ENCODE measurements around the gene ATP13A2.

Gene ATP13A2, protein sequence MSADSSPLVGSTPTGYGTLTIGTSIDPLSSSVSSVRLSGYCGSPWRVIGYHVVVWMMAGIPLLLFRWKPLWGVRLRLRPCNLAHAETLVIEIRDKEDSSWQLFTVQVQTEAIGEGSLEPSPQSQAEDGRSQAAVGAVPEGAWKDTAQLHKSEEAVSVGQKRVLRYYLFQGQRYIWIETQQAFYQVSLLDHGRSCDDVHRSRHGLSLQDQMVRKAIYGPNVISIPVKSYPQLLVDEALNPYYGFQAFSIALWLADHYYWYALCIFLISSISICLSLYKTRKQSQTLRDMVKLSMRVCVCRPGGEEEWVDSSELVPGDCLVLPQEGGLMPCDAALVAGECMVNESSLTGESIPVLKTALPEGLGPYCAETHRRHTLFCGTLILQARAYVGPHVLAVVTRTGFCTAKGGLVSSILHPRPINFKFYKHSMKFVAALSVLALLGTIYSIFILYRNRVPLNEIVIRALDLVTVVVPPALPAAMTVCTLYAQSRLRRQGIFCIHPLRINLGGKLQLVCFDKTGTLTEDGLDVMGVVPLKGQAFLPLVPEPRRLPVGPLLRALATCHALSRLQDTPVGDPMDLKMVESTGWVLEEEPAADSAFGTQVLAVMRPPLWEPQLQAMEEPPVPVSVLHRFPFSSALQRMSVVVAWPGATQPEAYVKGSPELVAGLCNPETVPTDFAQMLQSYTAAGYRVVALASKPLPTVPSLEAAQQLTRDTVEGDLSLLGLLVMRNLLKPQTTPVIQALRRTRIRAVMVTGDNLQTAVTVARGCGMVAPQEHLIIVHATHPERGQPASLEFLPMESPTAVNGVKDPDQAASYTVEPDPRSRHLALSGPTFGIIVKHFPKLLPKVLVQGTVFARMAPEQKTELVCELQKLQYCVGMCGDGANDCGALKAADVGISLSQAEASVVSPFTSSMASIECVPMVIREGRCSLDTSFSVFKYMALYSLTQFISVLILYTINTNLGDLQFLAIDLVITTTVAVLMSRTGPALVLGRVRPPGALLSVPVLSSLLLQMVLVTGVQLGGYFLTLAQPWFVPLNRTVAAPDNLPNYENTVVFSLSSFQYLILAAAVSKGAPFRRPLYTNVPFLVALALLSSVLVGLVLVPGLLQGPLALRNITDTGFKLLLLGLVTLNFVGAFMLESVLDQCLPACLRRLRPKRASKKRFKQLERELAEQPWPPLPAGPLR

GRCh38 chr1:17011439-17012307 lies at the start of gene ATP13A2:
ATP13A2 (minus strand) TSS chr1:17011928; CDS start chr1:17011738, 190 bp downstream.
- DNase-seq = peak; percentile 73

DNA sequence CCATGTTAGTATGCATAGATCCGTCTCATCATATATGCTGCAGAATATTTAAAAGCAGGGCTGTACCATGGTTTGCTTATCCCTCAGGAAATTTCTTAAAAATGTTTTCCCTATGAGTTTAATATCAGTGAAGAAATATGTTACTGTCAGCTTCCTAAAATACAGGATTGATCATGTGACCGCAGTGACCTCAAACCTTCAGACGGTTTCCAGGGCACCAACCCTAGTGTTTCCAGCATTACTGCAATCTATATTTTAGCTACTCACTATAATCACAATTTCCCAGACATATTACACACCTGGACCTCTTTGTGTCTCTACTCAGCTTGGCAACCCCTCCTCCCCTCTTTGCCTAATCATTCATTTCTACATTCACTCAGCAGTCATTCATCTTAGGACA lies 49.8 kb upstream of the ATP13A2 start:
- no peak for DNase-seq

DNA sequence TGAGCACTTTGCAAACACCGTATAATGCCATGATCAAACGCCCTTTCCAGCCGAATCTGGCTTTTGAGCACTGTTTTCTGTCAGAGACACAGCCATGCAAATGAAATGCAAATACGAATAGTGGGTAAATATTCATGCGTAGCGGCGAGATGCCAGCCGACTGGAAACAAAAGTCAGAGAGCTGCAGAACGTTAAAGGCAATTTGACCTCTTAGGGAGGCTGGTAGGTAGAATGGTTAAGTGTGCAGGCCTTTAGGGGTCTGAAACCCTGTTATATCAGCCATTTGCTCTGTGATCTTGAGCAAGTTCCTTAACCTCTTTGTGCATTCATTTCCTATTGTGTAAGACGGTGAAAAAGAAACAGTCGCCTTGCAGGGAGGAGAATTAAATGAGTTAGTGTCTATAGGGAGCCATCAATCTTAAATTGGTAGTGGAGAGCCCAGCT lies 48.6 kb upstream of the ATP13A2 start:
- DNase-seq = no peak

- peak; percentile 69 for DNase-seq
Measured at GRCh38 chr1:17059391-17060305, 47.9 kb upstream of the ATP13A2 start.

DNA sequence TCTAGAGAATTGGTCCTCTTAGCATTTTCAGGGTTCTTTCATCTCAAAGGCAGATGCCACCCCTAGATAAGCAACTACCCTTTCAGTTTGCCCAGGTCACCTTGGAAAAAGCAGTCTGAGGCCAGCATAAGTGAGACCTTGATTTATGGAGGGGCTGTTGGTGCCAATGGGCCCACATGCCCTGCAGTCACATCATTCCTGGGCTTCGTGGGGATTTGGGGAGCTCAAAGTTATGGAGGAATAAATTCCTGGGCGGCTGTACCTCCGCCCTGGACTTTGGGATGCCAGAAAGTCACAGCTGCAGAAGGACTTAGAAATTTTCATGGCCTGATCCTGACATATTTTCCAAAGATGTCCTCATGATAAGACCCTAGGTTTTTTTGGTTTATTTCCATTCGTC lies 44.8 kb upstream of the ATP13A2 start:
- DNase-seq = no peak

DNA sequence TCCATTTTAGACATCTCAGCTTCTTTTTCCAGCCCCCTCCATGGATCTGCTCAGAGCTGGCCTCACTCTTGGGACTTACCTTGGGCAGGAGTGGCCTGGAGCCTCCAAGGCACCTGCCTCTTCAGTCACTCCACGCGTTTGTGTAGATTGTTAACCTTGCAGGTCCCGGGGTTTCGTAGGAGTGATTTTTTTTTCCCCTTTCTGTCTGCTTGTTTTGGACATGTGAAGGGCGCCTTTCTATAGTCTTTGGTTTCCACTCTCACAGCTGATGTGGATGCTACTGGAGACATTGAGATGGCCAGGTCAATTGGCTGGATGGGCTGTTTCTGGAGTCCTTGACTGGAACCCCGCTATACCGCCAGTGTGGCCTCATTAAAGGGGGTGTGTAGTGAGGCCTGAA lies 44.1 kb upstream of the ATP13A2 start:
- no peak for DNase-seq

DNA sequence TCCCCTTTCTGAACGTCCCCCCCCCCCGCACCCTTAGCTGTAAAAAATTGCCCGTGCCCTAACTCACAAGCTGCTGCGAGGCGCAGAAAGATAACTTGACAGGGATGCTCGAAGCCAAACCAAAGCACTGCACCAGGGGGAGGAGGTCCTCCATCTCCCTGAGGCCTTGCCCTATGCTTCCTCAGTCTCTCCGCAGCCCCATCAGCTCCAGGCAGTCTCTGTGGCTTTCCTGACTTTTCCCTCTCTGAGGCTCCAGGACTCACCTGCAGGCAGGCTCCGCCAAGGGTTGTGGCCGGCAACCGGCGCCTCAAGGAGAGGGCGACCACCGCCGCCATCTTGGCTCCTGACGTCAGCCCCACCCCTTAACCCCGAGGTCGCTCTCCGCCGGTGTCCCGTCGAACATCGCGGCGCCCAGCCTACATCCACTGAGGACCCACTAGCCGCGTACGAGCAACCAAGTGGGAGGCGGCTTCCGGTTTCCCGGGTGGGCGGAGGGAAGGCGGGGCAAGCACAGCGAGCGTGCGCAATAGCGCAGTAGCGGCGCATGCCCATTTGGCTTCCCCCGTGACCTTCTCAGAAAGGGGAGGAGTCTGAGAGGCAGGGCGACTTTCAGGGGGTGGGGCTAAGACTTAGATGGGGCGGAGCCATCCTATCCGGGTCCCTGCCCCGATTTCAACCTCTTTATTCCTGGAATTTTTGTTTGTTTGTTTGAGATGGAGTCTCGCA lies 42.1 kb upstream of the ATP13A2 start, which contains the start of gene SDHB:
Gene SDHB (minus strand): TSS at position 348 of the 726 bp plus-strand sequence. CDS start 13 bp downstream, at position 335.
- DNase-seq = peak; percentile 98

GRCh38 chr1:17053086-17053684 lies 41.5 kb upstream of the ATP13A2 start:
- no peak for DNase-seq

- DNase-seq = no peak
Measured at GRCh38 chr1:17052641-17053040, 40.9 kb upstream of the ATP13A2 start.

GRCh38 chr1:17052038-17052437 lies 40.3 kb upstream of the ATP13A2 start:
- DNase-seq = no peak

DNA sequence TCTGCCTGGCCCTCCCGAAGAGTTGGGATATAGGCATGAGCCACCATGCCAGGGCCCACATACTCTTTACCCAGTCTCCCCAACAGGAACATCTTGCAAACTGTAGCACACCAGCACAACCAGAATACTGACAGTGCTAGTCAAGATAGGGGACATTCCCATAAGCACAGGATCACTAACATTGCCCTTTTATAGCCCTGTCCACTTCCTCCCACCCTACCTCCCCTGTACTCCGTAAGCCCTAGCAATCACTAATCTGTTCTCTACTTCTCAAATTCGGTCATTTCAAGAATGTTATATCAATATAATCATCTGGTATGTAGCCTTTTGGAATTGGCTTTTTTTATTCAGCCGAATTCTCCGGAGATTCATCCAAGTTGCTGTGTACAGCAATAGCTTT lies 36.2 kb upstream of the ATP13A2 start:
- no peak for DNase-seq

DNA sequence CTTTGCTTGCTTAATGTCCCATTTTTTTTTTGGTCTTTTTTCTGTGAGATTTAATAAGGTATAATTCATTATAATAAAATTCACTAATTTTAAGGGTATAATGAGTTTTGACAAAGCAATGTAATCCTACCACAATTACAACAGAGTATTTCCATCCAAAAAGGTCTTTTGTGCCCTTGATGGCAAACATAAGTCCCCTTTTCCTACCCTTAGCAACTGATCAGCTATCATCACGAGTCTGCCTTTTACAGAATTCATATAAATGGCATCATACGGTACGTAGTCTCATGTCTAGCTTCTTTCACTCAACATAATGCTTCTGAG lies 34.6 kb upstream of the ATP13A2 start:
- no peak for DNase-seq

DNA sequence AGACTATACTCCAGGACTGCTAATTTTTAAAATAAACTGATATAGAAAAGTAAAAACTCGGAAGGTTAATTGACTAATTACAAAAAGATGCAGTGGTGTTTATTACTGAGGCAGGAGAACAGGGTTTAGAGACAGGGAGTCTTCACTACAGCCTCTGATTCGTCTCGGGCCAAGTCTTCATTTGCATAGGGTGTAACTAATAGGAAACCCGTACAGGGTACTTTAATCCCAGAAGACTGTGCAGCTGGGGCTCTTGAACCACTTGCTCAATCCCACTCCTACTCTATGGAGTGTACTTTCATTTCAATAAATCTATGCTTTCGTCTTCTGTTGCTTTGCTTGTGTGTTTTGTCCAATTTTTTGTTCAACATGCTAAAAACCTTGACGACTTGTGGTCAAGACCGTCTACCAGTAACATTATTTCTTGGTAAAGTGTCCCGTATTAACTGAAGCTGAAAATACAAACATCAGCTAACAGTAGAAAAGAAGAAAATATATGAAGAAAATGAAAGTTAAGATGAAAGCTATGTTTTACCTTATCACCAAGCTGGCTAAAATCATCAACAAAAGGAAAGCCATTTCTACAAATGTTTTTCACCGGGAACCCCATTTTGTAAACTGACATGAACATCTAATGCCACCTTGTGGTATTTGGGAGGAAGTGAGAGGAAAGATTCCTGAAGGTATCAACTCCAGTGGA lies 34.1 kb upstream of the ATP13A2 start:
- DNase-seq = peak; percentile 63

- no peak for DNase-seq
Measured at GRCh38 chr1:17045150-17045549, 33.4 kb upstream of the ATP13A2 start.

DNA sequence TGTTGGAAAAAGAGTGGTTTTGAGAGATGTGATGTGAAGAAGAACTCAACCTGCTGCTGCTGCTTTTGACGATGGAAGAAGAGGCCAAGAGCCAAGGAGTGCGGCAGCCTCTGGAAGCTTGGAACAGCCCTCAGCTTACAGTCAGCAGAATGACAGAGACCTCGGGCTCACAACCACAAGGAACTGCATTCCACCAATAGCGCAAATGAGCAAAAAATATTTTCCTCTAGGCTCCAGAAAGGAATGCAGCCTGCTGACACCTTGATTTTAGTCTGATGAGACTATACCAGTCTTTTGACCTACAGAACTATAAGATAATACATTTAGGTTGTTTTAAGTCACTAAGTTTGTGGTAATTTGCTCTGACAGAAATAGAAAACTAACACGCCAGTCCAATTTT lies 31.9 kb upstream of the ATP13A2 start:
- no peak for DNase-seq

GRCh38 chr1:17040135-17040534 lies 28.4 kb upstream of the ATP13A2 start:
- no peak for DNase-seq

- DNase-seq = no peak
Measured at GRCh38 chr1:17039522-17039921, 27.8 kb upstream of the ATP13A2 start.

DNA sequence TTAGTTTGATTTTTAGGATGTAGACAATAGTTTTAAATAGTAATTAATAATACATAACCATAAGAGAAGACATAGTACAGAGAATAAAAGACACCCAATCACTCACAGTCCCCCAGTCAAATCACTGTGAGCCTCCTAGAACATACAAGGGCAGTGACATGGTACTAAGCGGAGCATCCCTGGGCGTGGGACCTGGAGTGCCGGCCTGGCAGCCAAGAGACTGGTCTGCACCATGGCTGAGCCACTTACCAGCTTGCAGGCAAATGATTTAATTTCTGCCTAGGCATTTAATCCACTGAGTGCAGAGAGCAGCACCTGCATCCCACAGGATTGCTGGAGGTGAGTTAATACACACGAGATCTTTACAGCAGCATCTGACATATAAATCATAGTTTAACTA lies 21.8 kb upstream of the ATP13A2 start:
- DNase-seq = no peak

DNA sequence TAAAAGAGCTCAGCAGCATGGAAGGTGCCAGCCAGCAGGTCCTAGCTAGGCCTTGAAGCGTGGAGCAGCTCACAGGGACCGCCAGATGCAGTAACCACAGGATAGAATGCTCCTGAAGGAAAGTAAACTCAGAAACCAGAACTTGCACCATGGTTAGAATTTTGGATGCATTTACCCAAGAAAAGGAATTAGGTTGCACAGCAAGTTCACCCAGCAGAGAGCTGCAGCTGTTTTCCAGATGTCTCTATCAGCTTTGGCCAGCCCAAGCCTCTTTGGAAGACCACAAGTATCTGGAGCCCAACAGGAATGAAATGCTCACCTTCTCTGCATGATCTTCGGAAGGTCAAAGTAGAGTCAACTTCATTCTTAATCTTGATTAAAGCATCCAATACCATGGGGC lies 21.0 kb upstream of the ATP13A2 start:
- no peak for DNase-seq
